Right lobe of liver (tissue), 4 donors: Measurements from ENCODE around the gene DNM3.

Source experiments
- CTCF ChIP-seq, 4 donors: fragments of 200-600 bp in 3 of 4; fragments of 450-650 bp in 1 of 4; IDR thresholded peaks; one replicate each; pipeline versions ENCODE4 v1.5.1 to v1.8.0; 2016 to 2022; ENCODE audit warnings: antibody characterized with exemption in 4 of 4, mild to moderate bottlenecking in 2 of 4
- POLR2A ChIP-seq: fragments of 450-650 bp; IDR thresholded peaks from one replicate; pipeline ENCODE4 v1.6.1; 2017; ENCODE audit warnings: antibody characterized with exemption, mild to moderate bottlenecking
- donor health status: DM: no; HTN: no; CAD: no.
- donor health status: DM: no; HTN: no; CAD: no.
- donor health status: DM: no; HTN: yes; CAD: no.

- TF ChIP-seq CTCF (IDR thresholded peaks at IDR 0.05) (no peak), POLR2A (no peak)
Measured at GRCh38 chr1:172241540-172241939, 400.2 kb downstream of the DNM3 start.
